HepG2 (cell line): Measurements from ENCODE around the gene VEGFA. TPM values are rescaled to one million over a fixed set of nuclear protein-coding genes. Genes with fewer than 3 reads are reported as not detected.
A peak's percentile ranks its signal among the peaks of the same experiment; 100 is the strongest.

Experiments
- BCL6 ChIP-seq: IDR thresholded peaks from 2 replicates; pipeline ENCODE4 v1.6.1; 2016; ENCODE audit warnings: missing genetic modification reagents, missing compliant biosample characterization
- E2F5 ChIP-seq: sonication (generic); formaldehyde crosslinking; conservative IDR thresholded peaks from 2 replicates; pipeline ENCODE4 v1.4.0; 2020; ENCODE audit warnings: missing genetic modification reagents
- EP300 ChIP-seq, 3 experiments: sonication (generic) in 1 of 3; formaldehyde crosslinking in 1 of 3; IDR thresholded peaks; 2 replicates each; pipeline versions ENCODE4 v1.5.1 to v1.6.1; 2011 to 2020; ENCODE audit warnings: low read depth in 2 of 3, low read length in 2 of 3, borderline replicate concordance in 1 of 3, improper control_type of control experiment in 1 of 3, mild to moderate bottlenecking in 1 of 3, missing genetic modification reagents in 1 of 3, moderate library complexity in 1 of 3
- GTF2F1 ChIP-seq: fragments of 150-350 bp; IDR thresholded peaks from 2 replicates; pipeline ENCODE4 v1.6.1; 2014; ENCODE audit warnings: low read length
- HMGXB4 ChIP-seq, 2 experiments: sonication (generic) in 1 of 2; formaldehyde crosslinking in 1 of 2; IDR thresholded peaks; 2 replicates each; pipeline versions ENCODE4 v1.4.0 to v1.6.1; 2018 to 2020; ENCODE audit warnings: missing genetic modification reagents in 2 of 2, borderline replicate concordance in 1 of 2, low read depth in 1 of 2, mild to moderate bottlenecking in 1 of 2, missing biosample characterization in 1 of 2
- HNF1B ChIP-seq: sonication (generic); formaldehyde crosslinking; IDR thresholded peaks from 2 replicates; pipeline ENCODE4 v1.5.1; 2020; ENCODE audit warnings: mild to moderate bottlenecking, moderate library complexity, missing genetic modification reagents
- HOXA5 ChIP-seq: sonication (generic); formaldehyde crosslinking; IDR thresholded peaks from 2 replicates; pipeline ENCODE4 v1.4.0; 2020; ENCODE audit warnings: missing genetic modification reagents
- JARID2 ChIP-seq: sonication (generic); formaldehyde crosslinking; IDR thresholded peaks from 2 replicates; pipeline ENCODE4 v1.8.1; 2023; ENCODE audit warnings: missing genetic modification reagents, inconsistent platforms; ENCODE audit not compliant: insufficient replicate concordance
- KDM5B ChIP-seq: sonication (generic); formaldehyde crosslinking; IDR thresholded peaks from 2 replicates; pipeline ENCODE4 v1.4.0; 2020; ENCODE audit warnings: missing genetic modification reagents, mild to moderate bottlenecking, borderline replicate concordance
- NCOR1 ChIP-seq: fragments of 200-600 bp; sonication (generic); IDR thresholded peaks from 2 replicates; pipeline ENCODE4 v1.7.0; 2017; ENCODE audit warnings: antibody characterized with exemption, low read length, borderline replicate concordance
- POLR2G ChIP-seq: fragments of 200-400 bp; formaldehyde crosslinking; IDR thresholded peaks from 2 replicates; pipeline ENCODE4 v1.6.1; 2018; ENCODE audit warnings: mild to moderate bottlenecking, low read depth, low read length, moderate library complexity
- RBM22 ChIP-seq: fragments of 200-400 bp; formaldehyde crosslinking; optimal IDR thresholded peaks from 2 replicates; pipeline ENCODE3; 2017; ENCODE audit warnings: mild to moderate bottlenecking, low read length, moderate library complexity
- RBM39 ChIP-seq: fragments of 200-400 bp; formaldehyde crosslinking; IDR thresholded peaks from one replicate; pipeline ENCODE4 v1.6.1; 2018; ENCODE audit warnings: antibody characterized with exemption, mild to moderate bottlenecking, low read depth, low read length; ENCODE audit not compliant: poor library complexity, severe bottlenecking
- SP1 ChIP-seq, 2 experiments: fragments of 450-650 bp in 1 of 2; sonication (generic) in 1 of 2; formaldehyde crosslinking in 1 of 2; IDR thresholded peaks; 2 replicates each; pipeline versions ENCODE4 v1.4.0 to v1.6.1; 2016 to 2020; ENCODE audit warnings: missing genetic modification reagents in 1 of 2
- SRY ChIP-seq: sonication (generic); formaldehyde crosslinking; IDR thresholded peaks from 2 replicates; pipeline ENCODE4 v1.8.0; 2022; ENCODE audit warnings: mild to moderate bottlenecking, missing genetic modification reagents
- ZC3H13 ChIP-seq: sonication (generic); formaldehyde crosslinking; IDR thresholded peaks from 2 replicates; pipeline ENCODE4 v1.8.1; 2023; ENCODE audit warnings: mild to moderate bottlenecking, missing genetic modification reagents, moderate library complexity
- ZFP90 ChIP-seq: sonication (generic); formaldehyde crosslinking; IDR thresholded peaks from 2 replicates; pipeline ENCODE4 v1.8.0; 2022; ENCODE audit warnings: missing genetic modification reagents, mild to moderate bottlenecking, inconsistent platforms, borderline replicate concordance
- ZNF225 ChIP-seq: sonication (generic); formaldehyde crosslinking; IDR thresholded peaks from 2 replicates; pipeline ENCODE4 v1.4.0; 2020; ENCODE audit warnings: mild to moderate bottlenecking, missing genetic modification reagents
- ZNF232 ChIP-seq: sonication (generic); formaldehyde crosslinking; IDR thresholded peaks from 2 replicates; pipeline ENCODE4 v1.4.0; 2020; ENCODE audit warnings: missing genetic modification reagents, borderline replicate concordance
- ZNF234 ChIP-seq: sonication (generic); formaldehyde crosslinking; conservative IDR thresholded peaks from 2 replicates; pipeline ENCODE4 v1.5.1; 2020; ENCODE audit warnings: mild to moderate bottlenecking, missing genetic modification reagents
- ZNF296 ChIP-seq: sonication (generic); formaldehyde crosslinking; conservative IDR thresholded peaks from 2 replicates; pipeline ENCODE4 v1.5.0; 2020; ENCODE audit warnings: mild to moderate bottlenecking, missing genetic modification reagents
- ZNF335 ChIP-seq: sonication (generic); formaldehyde crosslinking; IDR thresholded peaks from 2 replicates; pipeline ENCODE4 v1.4.0; 2020; ENCODE audit warnings: missing genetic modification reagents
- ZNF678 ChIP-seq: sonication (generic); formaldehyde crosslinking; IDR thresholded peaks from 2 replicates; pipeline ENCODE4 v1.4.0; 2020; ENCODE audit warnings: mild to moderate bottlenecking, missing genetic modification reagents
- ZNF761 ChIP-seq: sonication (generic); formaldehyde crosslinking; conservative IDR thresholded peaks from 2 replicates; pipeline ENCODE4 v1.4.0; 2020; ENCODE audit warnings: mild to moderate bottlenecking, missing genetic modification reagents
- ZZZ3 ChIP-seq: sonication (generic); formaldehyde crosslinking; IDR thresholded peaks from 2 replicates; pipeline ENCODE4 v1.4.0; 2020; ENCODE audit warnings: missing genetic modification reagents, mild to moderate bottlenecking, borderline replicate concordance
- polyA plus RNA-seq, 8 experiments: library from polyadenylated mRNA; depleted of rRNA in 3 of 8; stranded (reverse) in 7 of 8; unstranded in 1 of 8; fragments of >200 nt; fragmentation: Illumina TruSeq in 4 of 8; extraction: Trizol in 4 of 8; gene quantifications; 2 replicates each; pipeline versions ENCODE4 v1.2.1 to v1.2.3, GENCODE V29; 2011 to 2016; ENCODE audit warnings: low read depth in 4 of 8, missing spikeins in 1 of 8, mixed read lengths in 1 of 8; ENCODE audit not compliant: insufficient read depth in 1 of 8
- total RNA-seq, 5 experiments: library from RNA; depleted of rRNA; stranded (reverse); fragments of >200 nt; fragmentation: Illumina TruSeq; extraction: Trizol; gene quantifications; 2 replicates each; pipeline ENCODE4 v1.2.3, GENCODE V29; 2016; ENCODE audit warnings: low read depth in 1 of 5

VEGFA gene
- total and polyA plus RNA-seq, 2 of the 13 experiments (the other 11 are each of a cell fraction or from before 2014, with no cell fraction given): 68.1 to 629 TPM

- TF ChIP-seq ZNF335 (CRISPR knock-in tag): no peak
- no peak for TF ChIP-seq BCL6 (CRISPR knock-in tag)
- no peak for TF ChIP-seq NCOR1
- no peak for TF ChIP-seq ZZZ3 (CRISPR knock-in tag)
- TF ChIP-seq HOXA5 (CRISPR knock-in tag): 0 out of 2 replicates have a peak, but pooled peaks have one; percentile 21
- TF ChIP-seq ZNF225: no peak
- TF ChIP-seq ZFP90 (CRISPR knock-in tag): peak; percentile 64; the same call in 1 of the 2 replicates
- no peak for TF ChIP-seq E2F5 (CRISPR knock-in tag)
- no peak for TF ChIP-seq EP300 (IDR thresholded peaks at IDR 0.05; ENCODE audit: low read depth in 2 of 2, low read length in 2 of 2)
- no peak for TF ChIP-seq EP300 (CRISPR knock-in tag; IDR thresholded peaks at IDR 0.05; ENCODE audit: borderline replicate concordance)
- TF ChIP-seq JARID2 (CRISPR knock-in tag): no peak
- peak; percentile 46; the same call in 1 of the 2 replicates for TF ChIP-seq HNF1B (CRISPR knock-in tag)
- TF ChIP-seq RBM39: no peak
- no peak for TF ChIP-seq HMGXB4 (CRISPR knock-in tag; IDR thresholded peaks at IDR 0.05; ENCODE audit: borderline replicate concordance in 1 of 2, low read depth in 1 of 2)
- TF ChIP-seq GTF2F1: no peak
- no peak for TF ChIP-seq ZNF296 (CRISPR knock-in tag)
- no peak for TF ChIP-seq ZNF761 (CRISPR knock-in tag)
- TF ChIP-seq SP1 (IDR thresholded peaks at IDR 0.05): no peak
- no peak for TF ChIP-seq SP1 (CRISPR knock-in tag; IDR thresholded peaks at IDR 0.05)
- 0 out of 2 replicates have a peak, but pooled peaks have one; percentile 33 for TF ChIP-seq SRY (CRISPR knock-in tag)
- peak; percentile 76 for TF ChIP-seq ZC3H13 (CRISPR knock-in tag)
- TF ChIP-seq ZNF678 (CRISPR knock-in tag): no peak
- 0 out of 2 replicates have a peak, but pooled peaks have one; percentile 50 for TF ChIP-seq ZNF232 (CRISPR knock-in tag)
- 0 out of 2 replicates have a peak, but pooled peaks have one; percentile 38 for TF ChIP-seq ZNF234
- no peak for TF ChIP-seq RBM22
- no peak for TF ChIP-seq KDM5B (CRISPR knock-in tag)
- peak; percentile 11 for TF ChIP-seq POLR2G
These were observed 4.2 kb downstream of the VEGFA start (continued) for GRCh38 chr6:43773980-43774775.
